ENCODE results near the gene PFDN6. TPM values are rescaled to one million over a fixed set of nuclear protein-coding genes. Genes with fewer than 3 reads are reported as not detected.

The PFDN6 gene
- total RNA-seq, 6 experiments from 2014 or later: 23.8 to 35.2 (median 27.5) TPM

GRCh38 chr6:33276864-33277662 lies 12.3 kb upstream of the PFDN6 start, which contains the start of gene B3GALT4:
Gene B3GALT4, plus strand, starts transcription at chr6:33277123. Its CDS starts 297 bp downstream, at chr6:33277420.
- ATAC-seq (peak; percentile 53 to 77 (median 60)), DNase-seq (peak; percentile 70 to 79 (median 71))
- WGBS (ENCODE audit: insufficient coverage, low coverage, low lambda C conversion rate, missing lambda C conversion rate): 13% methylated on average over 24 of the region's 80 CpGs
- Histone ChIP-seq H3K4me3 (peak within 1 kb of the TSS; percentile 44 to 66 (median 56)), H3K27me3 (no peaks in the 10 kb centered on the region), H3K27ac (peak within 1 kb of the TSS; percentile 36 to 72 (median 61)), H3K36me3 (peaks cover 0 to 33% (median 6%) of the 10 kb centered on the region in 4 donors), H3K4me1 (peaks cover 2 to 41% (median 21%) of the 10 kb centered on the region in 4 donors), H3K9me3 (no peaks in the 10 kb centered on the region)
- intact Hi-C loops (cut with DNase I): no loop called here
- peak; percentile 57 for TF ChIP-seq POLR2A (IDR thresholded peaks at IDR 0.05)
- peak; percentile 37 to 48 (median 44) for TF ChIP-seq CTCF (IDR thresholded peaks at IDR 0.05)

DNA sequence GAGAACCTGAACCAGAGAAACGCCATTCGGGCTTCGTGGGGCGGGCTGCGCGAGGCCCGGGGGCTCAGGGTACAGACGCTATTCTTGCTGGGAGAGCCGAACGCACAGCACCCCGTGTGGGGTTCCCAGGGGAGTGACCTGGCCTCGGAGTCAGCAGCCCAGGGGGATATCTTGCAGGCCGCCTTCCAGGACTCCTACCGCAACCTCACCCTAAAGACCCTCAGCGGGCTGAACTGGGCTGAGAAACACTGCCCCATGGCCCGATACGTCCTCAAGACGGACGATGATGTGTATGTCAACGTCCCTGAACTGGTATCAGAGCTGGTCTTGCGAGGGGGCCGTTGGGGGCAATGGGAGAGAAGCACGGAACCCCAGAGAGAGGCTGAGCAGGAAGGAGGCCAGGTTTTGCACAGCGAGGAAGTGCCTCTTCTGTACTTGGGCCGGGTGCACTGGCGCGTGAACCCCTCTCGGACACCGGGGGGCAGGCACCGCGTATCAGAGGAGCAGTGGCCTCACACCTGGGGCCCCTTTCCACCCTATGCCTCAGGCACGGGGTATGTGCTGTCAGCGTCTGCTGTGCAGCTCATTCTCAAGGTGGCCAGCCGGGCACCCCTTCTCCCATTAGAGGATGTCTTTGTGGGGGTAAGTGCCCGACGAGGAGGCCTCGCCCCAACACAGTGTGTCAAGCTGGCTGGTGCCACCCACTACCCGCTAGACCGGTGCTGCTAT lies 11.6 kb upstream of the PFDN6 start:
- H3K4me1 ChIP-seq: peaks cover 2 to 36% (median 20%) of the 10 kb centered on the region in 4 donors
- WGBS (ENCODE audit: insufficient coverage, low coverage, low lambda C conversion rate, missing lambda C conversion rate): 66% methylated on average over 6 of the region's 39 CpGs

GRCh38 chr6:33278392-33278741 lies 11.0 kb upstream of the PFDN6 start:
- no peaks in the 10 kb centered on the region for H3K9me3 ChIP-seq
- no peak for DNase-seq
- H3K27ac ChIP-seq: no peak overlapping the region
- H3K4me1 ChIP-seq: peaks cover 2 to 32% (median 19%) of the 10 kb centered on the region in 4 donors
- WGBS (ENCODE audit: insufficient coverage, low coverage, low lambda C conversion rate, missing lambda C conversion rate): 51% methylated on average over 4 of the region's 9 CpGs
- no peak overlapping the region for H3K4me3 ChIP-seq
- intact Hi-C loops (cut with DNase I): no loop called here
- H3K36me3 ChIP-seq: peaks cover 0 to 43% (median 6%) of the 10 kb centered on the region in 4 donors
- TF ChIP-seq CTCF (IDR thresholded peaks at IDR 0.05): no peak
- ATAC-seq: no peak
- H3K27me3 ChIP-seq: no peaks in the 10 kb centered on the region

More for the DNA sequence above, 11.6 kb upstream of the PFDN6 start:
- Histone ChIP-seq H3K27me3 (no peaks in the 10 kb centered on the region), H3K27ac (peak overlapping the region; percentile 36 to 72 (median 61)), H3K36me3 (peaks cover 0 to 40% (median 6%) of the 10 kb centered on the region in 4 donors), H3K9me3 (no peaks in the 10 kb centered on the region), H3K4me3 (peak overlapping the region; percentile 44 to 66 (median 56))
- DNase-seq (peak in 1 of 3 donors; percentile 30), ATAC-seq (peak in 1 of 4 donors; percentile 12)
- TF ChIP-seq CTCF (IDR thresholded peaks at IDR 0.05) (no peak), POLR2A (IDR thresholded peaks at IDR 0.05) (no peak)
- intact Hi-C loops (cut with DNase I): no loop called here

- H3K4me1 ChIP-seq: peaks cover 2 to 30% (median 17%) of the 10 kb centered on the region in 4 donors
- DNase-seq (no peak), ATAC-seq (no peak)
- H3K4me3 ChIP-seq: no peak overlapping the region
- no peaks in the 10 kb centered on the region for H3K9me3 ChIP-seq
- H3K27me3 ChIP-seq: no peaks in the 10 kb centered on the region
- no peak overlapping the region for H3K27ac ChIP-seq
- intact Hi-C loops (cut with DNase I): no loop called here
- peaks cover 0 to 39% (median 6%) of the 10 kb centered on the region in 4 donors for H3K36me3 ChIP-seq
- TF ChIP-seq POLR2A (IDR thresholded peaks at IDR 0.05) (no peak), CTCF (IDR thresholded peaks at IDR 0.05) (no peak)
- 61% methylated on average over 2 of the region's 3 CpGs for WGBS (ENCODE audit: insufficient coverage, low coverage, low lambda C conversion rate, missing lambda C conversion rate)
Observed at GRCh38 chr6:33278810-33279209, 10.6 kb upstream of the PFDN6 start.

Measured in right lobe of liver (tissue), 6 donors.